ENCODE results near the gene ANKRD53.
"Not testable (repeated sequence)": the region's sequence is repeated elsewhere in the genome, so short reads cannot be mapped to it uniquely, and the experiment has no call there.

ANKRD53 gene

GRCh38 chr2:71008342-71008741 is 29.9 kb downstream of the ANKRD53 start:
- no peak for DNase-seq (ENCODE audit: low read depth in 2 of 2)

GRCh38 chr2:71011786-71012185 is 33.4 kb downstream of the ANKRD53 start:
- DNase-seq (ENCODE audit: low read depth in 2 of 2): not testable (repeated sequence)

- DNase-seq (ENCODE audit: low read depth in 2 of 2): no peak
These were observed 40.2 kb downstream of the ANKRD53 start for GRCh38 chr2:71018625-71019024.

GRCh38 chr2:71019989-71020388 is 41.6 kb downstream of the ANKRD53 start:
- not testable (repeated sequence) for DNase-seq (ENCODE audit: low read depth in 2 of 2)

GRCh38 chr2:71021394-71021793 is 43.0 kb downstream of the ANKRD53 start:
- DNase-seq (ENCODE audit: low read depth in 2 of 2): not testable (repeated sequence)

- DNase-seq (ENCODE audit: low read depth in 2 of 2): peak; percentile 53 to 61
These were observed 45.3 kb downstream of the ANKRD53 start for GRCh38 chr2:71023553-71024243.
